OCI-LY3 (cell line): ENCODE measurements around the gene SNAPC2.
A peak's percentile ranks its signal among the peaks of the same experiment; 100 is the strongest.
"Not testable (repeated sequence)": the region's sequence is repeated elsewhere in the genome, so short reads cannot be mapped to it uniquely, and the experiment has no call there.

ENCODE experiments used
- H2AFZ ChIP-seq: fragments of 200-600, 300-600 bp; shearing (Covaris generic); 2 replicates; pipeline ENCODE4 v1.6.0; 2014; ENCODE audit warnings: antibody characterized with exemption, low read depth, low read length
- H3K27ac ChIP-seq: fragments of 200-600, 300-600 bp; sonication (generic); 2 replicates; pipeline ENCODE4 v1.5.1; 2014; ENCODE audit warnings: mild to moderate bottlenecking, low read length, moderate library complexity, mixed read lengths
- H3K27me3 ChIP-seq: fragments of 200-600, 300-600 bp; sonication (generic); 2 replicates; pipeline ENCODE4 v1.6.1; 2014; ENCODE audit warnings: low read depth, low read length, mixed read lengths
- H3K36me3 ChIP-seq: fragments of 200-600, 300-600 bp; sonication (generic); replicated peaks from 2 replicates; pipeline ENCODE3; 2014; ENCODE audit warnings: low read depth, low read length, mixed read lengths
- H3K4me1 ChIP-seq: fragments of 300-600, 200-600 bp; sonication (generic); 2 replicates; pipeline ENCODE4 v1.6.1; 2014; ENCODE audit warnings: low read length, mixed read lengths
- H3K4me2 ChIP-seq: fragments of 200-600, 300-600 bp; sonication (generic); 2 replicates; pipeline ENCODE4 v1.6.1; 2014; ENCODE audit warnings: low read length, mixed read lengths
- H3K4me3 ChIP-seq: fragments of 300-600, 200-600 bp; sonication (generic); 2 replicates; pipeline ENCODE4 v1.5.1; 2014; ENCODE audit warnings: antibody characterized with exemption, mild to moderate bottlenecking, low read length, moderate library complexity
- H3K79me2 ChIP-seq: fragments of 300-600, 200-600 bp; shearing (Covaris generic); 2 replicates; pipeline ENCODE4 v1.6.1; 2014; ENCODE audit warnings: mild to moderate bottlenecking, low read length, mixed read lengths
- H3K9ac ChIP-seq: fragments of 300-600, 200-600 bp; shearing (Covaris generic); 2 replicates; pipeline ENCODE4 v1.6.0; 2014; ENCODE audit warnings: mild to moderate bottlenecking, low read length, moderate library complexity
- H3K9me3 ChIP-seq: fragments of 200-600, 300-600 bp; shearing (Covaris generic); 2 replicates; pipeline ENCODE4 v1.6.1; 2014; ENCODE audit warnings: low read length, mixed read lengths; ENCODE audit not compliant: insufficient read depth
- H4K20me1 ChIP-seq: fragments of 200-600, 300-600 bp; sonication (generic); 2 replicates; pipeline ENCODE4 v1.6.1; 2016; ENCODE audit warnings: low read length, mixed read lengths; ENCODE audit not compliant: insufficient read depth
- CTCF ChIP-seq: fragments of 200-600, 300-600 bp; sonication (generic); IDR thresholded peaks from 2 replicates; pipeline ENCODE4 v1.5.1; 2014; ENCODE audit warnings: antibody characterized with exemption, low read length, low read depth
- EZH2phosphoT487 ChIP-seq: fragments of 200-600 bp; shearing (Covaris generic); IDR thresholded peaks from 2 replicates; pipeline ENCODE4 v1.6.1; 2018; ENCODE audit warnings: antibody characterized with exemption, mixed run types, low read depth

Gene SNAPC2

GRCh38 chr19:7916103-7916954 lies 3.8 kb upstream of the SNAPC2 start:
- Histone ChIP-seq H3K9ac (peak overlapping the region; percentile 67), H3K4me1 (peaks cover 10% of the 10 kb centered on the region), H2AFZ (peak overlapping the region; percentile 44), H4K20me1 (peaks cover 3% of the 10 kb centered on the region; the same call in 1 of the 2 replicates), H3K4me3 (peak overlapping the region; percentile 77), H3K9me3 (no peaks in the 10 kb centered on the region), H3K27me3 (no peaks in the 10 kb centered on the region), H3K79me2 (no peaks in the 10 kb centered on the region), H3K27ac (no peak overlapping the region), H3K36me3 (peaks cover 12% of the 10 kb centered on the region), H3K4me2 (peak overlapping the region; percentile 81)
- TF ChIP-seq EZH2phosphoT487 (no peak), CTCF (peak; percentile 23)

GRCh38 chr19:7916955-7917266 lies 3.2 kb upstream of the SNAPC2 start:
- H3K4me2 ChIP-seq, result peak overlapping the region; percentile 81
- H3K4me3 ChIP-seq, result peak overlapping the region; percentile 77
- H3K27me3 ChIP-seq, result no peaks in the 10 kb centered on the region
- no peaks in the 10 kb centered on the region for H3K9me3 ChIP-seq
- no peaks in the 10 kb centered on the region for H3K79me2 ChIP-seq
- H3K4me1 ChIP-seq, result peaks cover 14% of the 10 kb centered on the region
- no peak overlapping the region for H3K27ac ChIP-seq
- peaks cover 7% of the 10 kb centered on the region; the same call in 1 of the 2 replicates for H4K20me1 ChIP-seq
- TF ChIP-seq EZH2phosphoT487 (no peak), CTCF (no peak)
- peak overlapping the region; percentile 67 for H3K9ac ChIP-seq
- peaks cover 6% of the 10 kb centered on the region for H3K36me3 ChIP-seq
- H2AFZ ChIP-seq, result peak overlapping the region; percentile 44; the same call in 1 of the 2 replicates

DNA sequence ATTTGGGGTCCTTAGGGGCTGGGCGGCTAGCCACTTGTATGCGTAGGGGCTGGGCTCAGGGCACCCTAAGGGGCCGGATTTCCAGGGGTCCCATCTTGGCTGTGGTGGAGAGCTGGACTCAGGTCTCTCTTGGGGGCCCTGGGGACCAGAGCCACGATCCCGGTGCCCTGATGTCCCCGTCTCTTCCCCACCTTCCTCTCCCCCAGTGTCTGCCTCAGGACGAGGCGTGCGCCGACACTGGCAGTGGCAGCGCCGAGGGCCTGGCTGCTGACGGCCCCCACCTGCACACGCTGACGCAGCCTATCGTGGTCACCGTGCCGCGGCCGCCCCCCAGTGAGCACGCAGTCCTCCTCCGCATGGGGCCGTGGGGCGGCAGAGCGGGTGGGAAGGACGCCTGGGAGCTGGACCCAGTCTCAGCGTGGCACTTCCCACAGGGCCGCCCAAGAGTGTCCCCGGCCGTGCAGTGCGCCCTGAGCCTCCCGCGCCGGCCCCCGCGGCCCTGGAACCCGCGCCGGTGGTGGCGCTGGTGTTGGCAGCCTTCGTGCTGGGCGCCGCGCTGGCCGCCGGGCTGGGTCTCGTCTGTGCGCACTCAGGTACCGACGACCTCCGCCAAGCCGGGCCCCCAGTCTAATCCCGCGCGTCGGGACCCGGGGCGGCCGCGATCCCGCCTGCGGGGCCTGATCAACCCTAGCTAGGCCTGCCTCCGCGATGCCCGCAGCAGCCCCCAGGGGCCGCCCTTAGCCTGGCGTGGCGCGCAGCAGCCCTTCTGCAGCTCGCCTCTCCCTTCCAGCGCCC lies 2.7 kb upstream of the SNAPC2 start:
- Histone ChIP-seq H3K4me3 (peak overlapping the region; percentile 77), H3K27ac (no peak overlapping the region), H3K79me2 (no peaks in the 10 kb centered on the region), H2AFZ (peak overlapping the region; percentile 44; the same call in 1 of the 2 replicates), H3K4me2 (peak overlapping the region; percentile 81), H3K27me3 (no peaks in the 10 kb centered on the region), H3K9me3 (no peaks in the 10 kb centered on the region), H3K9ac (peak overlapping the region; percentile 67), H3K4me1 (peaks cover 14% of the 10 kb centered on the region), H3K36me3 (peaks cover 12% of the 10 kb centered on the region), H4K20me1 (peaks cover 7% of the 10 kb centered on the region; the same call in 1 of the 2 replicates)
- TF ChIP-seq CTCF, result peak; percentile 27
- TF ChIP-seq EZH2phosphoT487, result no peak

DNA sequence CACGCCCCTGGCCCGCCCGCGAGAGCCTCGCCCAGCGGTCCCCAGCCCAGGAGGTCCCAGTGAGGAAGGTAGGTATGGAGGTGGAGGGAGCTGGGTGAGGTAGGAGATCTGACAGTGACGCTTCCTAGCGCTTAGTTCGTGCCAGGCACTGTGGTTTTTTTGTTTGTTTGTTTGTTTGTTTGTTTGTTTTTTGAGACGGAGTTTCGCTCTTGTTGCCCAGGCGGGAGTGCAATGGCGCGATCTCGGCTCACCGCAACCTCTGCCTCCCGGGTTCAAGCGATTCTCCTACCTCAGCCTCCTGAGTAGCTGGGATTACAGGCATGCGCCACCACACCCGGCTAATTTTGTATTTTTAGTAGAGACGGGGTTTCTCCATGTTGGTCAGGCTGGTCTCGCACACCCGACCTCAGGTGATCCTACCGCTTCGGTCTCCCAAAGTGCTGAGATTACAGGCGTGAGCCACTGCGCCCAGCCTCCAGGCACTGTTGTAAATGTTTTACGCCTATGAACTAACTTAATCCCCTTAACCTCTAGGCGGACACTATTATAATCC lies 2.0 kb upstream of the SNAPC2 start:
- H3K4me1 ChIP-seq, result peaks cover 14% of the 10 kb centered on the region
- H3K27ac ChIP-seq, result not testable (repeated sequence)

More for the DNA sequence above, 2.0 kb upstream of the SNAPC2 start:
- not testable (repeated sequence) for H4K20me1 ChIP-seq, H2AFZ ChIP-seq, H3K9me3 ChIP-seq, H3K79me2 ChIP-seq, H3K9ac ChIP-seq, H3K36me3 ChIP-seq, H3K27me3 ChIP-seq
- H3K4me3 ChIP-seq, result peak overlapping the region; percentile 77
- H3K4me2 ChIP-seq, result peak overlapping the region; percentile 81
